Measurements from ENCODE around the gene LIPH. TPM values are rescaled to one million over a fixed set of nuclear protein-coding genes. Genes with fewer than 3 reads are reported as not detected.
"Not testable (repeated sequence)": the region's sequence is repeated elsewhere in the genome, so short reads cannot be mapped to it uniquely, and the experiment has no call there.

Gene LIPH
- total and polyA plus RNA-seq, 11 donors, result 0.04 to 1.4 (median 0.36) TPM

DNA sequence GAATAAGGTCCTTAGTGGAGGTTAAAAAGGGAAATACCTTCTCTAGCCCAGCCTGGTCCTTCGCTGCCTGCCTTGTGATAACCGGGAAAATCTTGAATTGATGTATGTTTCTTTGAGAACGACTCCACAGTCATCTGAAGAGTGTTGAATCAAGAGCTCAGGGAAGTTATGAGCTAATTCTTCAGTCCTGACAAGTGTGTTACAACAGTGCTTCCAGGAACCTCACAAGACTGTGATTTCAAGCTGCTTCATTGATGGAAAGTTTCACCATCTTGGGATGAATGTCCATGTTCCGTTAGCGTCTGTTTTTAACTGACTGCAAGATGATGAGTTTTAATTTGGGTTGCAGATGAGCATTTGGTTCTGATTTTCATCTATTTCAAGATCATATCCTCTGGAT is 66.0 kb downstream of the LIPH start:
- Histone ChIP-seq H3K36me3 (peaks cover 0 to 89% (median 61%) of the 10 kb centered on the region in 9 donors), H3K27me3 (no peaks in the 10 kb centered on the region), H3K27ac (no peak overlapping the region), H3K4me3 (no peak overlapping the region), H3K4me1 (no peaks in the 10 kb centered on the region), H3K9me3 (no peaks in the 10 kb centered on the region)
- TF ChIP-seq CTCF (IDR thresholded peaks at IDR 0.05) (no peak), POLR2A (IDR thresholded peaks at IDR 0.05) (no peak)
- 94 to 98% (median 96%) methylated on average over 5 of the region's 5 CpGs for WGBS, 4 donors
- DNase-seq (no peak), ATAC-seq (no peak)
- intact Hi-C loops (cut with DNase I), result no loop called here

DNA sequence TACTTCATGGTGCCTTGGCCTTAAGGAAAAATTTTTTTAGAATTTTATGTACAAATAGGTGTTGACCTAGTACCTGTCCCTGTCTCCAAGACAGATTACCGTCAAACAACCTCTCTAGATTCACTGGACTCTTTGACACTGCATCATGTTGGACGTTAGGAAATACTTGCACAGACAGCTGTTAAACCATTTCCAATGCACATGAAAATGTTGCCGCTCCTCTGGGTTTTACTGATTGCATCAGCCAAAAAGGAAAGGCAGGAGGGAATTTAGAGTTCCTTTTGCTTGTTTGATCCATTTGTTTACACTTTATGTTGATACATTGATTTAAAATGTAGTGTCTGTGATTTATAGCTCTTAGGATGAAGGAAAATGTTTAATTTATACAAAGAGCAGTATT is 68.1 kb downstream of the LIPH start:
- intact Hi-C loops (cut with DNase I), result no loop called here
- no peaks in the 10 kb centered on the region for H3K4me1 ChIP-seq
- DNase-seq, result no peak
- H3K9me3 ChIP-seq, result no peaks in the 10 kb centered on the region
- no peak overlapping the region for H3K27ac ChIP-seq
- H3K36me3 ChIP-seq, result peaks cover 0 to 88% (median 44%) of the 10 kb centered on the region in 9 donors
- no peaks in the 10 kb centered on the region for H3K27me3 ChIP-seq
- no peak overlapping the region for H3K4me3 ChIP-seq
- whole genome bisulfite sequencing, 4 donors, result 57 to 90% (median 82%) methylated on average over 3 of the region's 3 CpGs
- ATAC-seq, result no peak
- no peak for TF ChIP-seq CTCF (IDR thresholded peaks at IDR 0.05)
- no peak for TF ChIP-seq POLR2A (IDR thresholded peaks at IDR 0.05)

DNA sequence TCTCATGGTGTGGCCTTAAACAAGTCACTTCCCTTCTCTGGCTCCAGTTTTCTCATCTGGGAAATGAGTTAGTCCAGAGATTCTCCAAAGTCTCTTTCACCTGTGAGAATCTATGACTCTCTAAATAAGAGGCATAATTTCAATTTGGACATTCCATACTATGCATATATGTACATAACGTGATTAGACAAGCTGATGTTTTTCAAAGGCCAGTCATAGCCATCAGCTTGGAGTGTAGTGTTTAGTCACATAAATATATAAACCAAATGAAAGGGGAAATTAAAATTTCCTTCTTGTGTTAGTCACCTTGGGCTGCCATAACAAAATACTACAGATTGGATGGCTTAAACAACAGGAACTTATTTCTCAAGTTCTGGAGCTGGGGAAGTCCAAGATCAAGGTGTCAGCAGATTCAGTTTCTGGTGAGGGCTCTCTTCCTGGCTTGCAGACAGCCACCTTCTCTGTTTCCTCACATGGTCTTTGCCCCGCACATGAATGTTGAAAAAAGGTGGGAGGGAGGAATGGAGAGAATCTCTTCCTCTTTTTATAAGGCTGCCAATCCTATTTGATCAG is 72.9 kb downstream of the LIPH start:
- no peak overlapping the region for H3K27ac ChIP-seq
- no peaks in the 10 kb centered on the region for H3K4me1 ChIP-seq
- no peak for DNase-seq
- TF ChIP-seq POLR2A (IDR thresholded peaks at IDR 0.05), result no peak
- TF ChIP-seq CTCF (IDR thresholded peaks at IDR 0.05), result no peak
- no peak for ATAC-seq
- H3K27me3 ChIP-seq, result no peaks in the 10 kb centered on the region
- H3K4me3 ChIP-seq, result no peak overlapping the region
- H3K9me3 ChIP-seq, result no peaks in the 10 kb centered on the region
- WGBS, 4 donors, result 91 to 99% (median 94%) methylated on average over 2 of the region's 2 CpGs
- peaks cover 0 to 79% (median 29%) of the 10 kb centered on the region in 9 donors for H3K36me3 ChIP-seq
- intact Hi-C loops (cut with DNase I), result no loop called here

DNA sequence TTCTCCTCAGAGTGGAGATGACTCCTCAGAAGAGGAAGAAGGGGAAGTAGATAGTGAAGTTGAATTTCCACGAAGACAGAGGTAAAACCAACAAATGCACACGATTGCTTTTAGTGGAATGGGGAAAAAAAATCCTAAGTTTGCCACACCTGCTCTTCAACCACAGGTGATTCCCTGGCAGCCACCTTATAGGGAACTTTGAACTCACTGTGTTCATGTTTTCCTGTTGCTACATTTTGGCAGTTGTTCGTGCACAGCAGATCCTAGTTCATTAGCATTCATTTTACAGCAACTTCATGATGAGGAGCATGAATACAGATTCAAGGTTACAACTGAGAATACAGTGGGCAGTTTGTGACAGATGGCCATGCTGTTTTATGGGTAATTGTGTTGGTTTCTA is 75.1 kb downstream of the LIPH start:
- H3K27me3 ChIP-seq, result no peaks in the 10 kb centered on the region
- TF ChIP-seq POLR2A (IDR thresholded peaks at IDR 0.05), result no peak
- no peak overlapping the region for H3K4me3 ChIP-seq
- no peaks in the 10 kb centered on the region for H3K9me3 ChIP-seq
- no peaks in the 10 kb centered on the region for H3K4me1 ChIP-seq
- intact Hi-C loops (cut with DNase I), result no loop called here
- DNase-seq, result no peak
- ATAC-seq, result no peak
- 79 to 87% (median 81%) methylated on average over 3 of the region's 3 CpGs for WGBS, 4 donors
- no peak overlapping the region for H3K27ac ChIP-seq
- H3K36me3 ChIP-seq, result peaks cover 0 to 81% (median 42%) of the 10 kb centered on the region in 9 donors

- H3K36me3 ChIP-seq, result peaks cover 0 to 60% (median 24%) of the 10 kb centered on the region in 9 donors
- H3K4me1 ChIP-seq; ATAC-seq; DNase-seq; H3K4me3 ChIP-seq; intact Hi-C loops (cut with DNase I); H3K27ac ChIP-seq; H3K9me3 ChIP-seq; H3K27me3 ChIP-seq: not testable (repeated sequence)
- 95 to 99% (median 97%) methylated on average over 6 of the region's 6 CpGs for WGBS, 4 donors
Measured at GRCh38 chr3:185474922-185475321, 77.5 kb downstream of the LIPH start.
